ENCODE measurements around the gene POLR3E.
"Not testable (repeated sequence)": the region's sequence is repeated elsewhere in the genome, so short reads cannot be mapped to it uniquely, and the experiment has no call there.

Gene POLR3E

GRCh38 chr16:22292320-22292719, 4.9 kb upstream of the POLR3E start:
- no peak for DNase-seq

- DNase-seq = no peak
Measured at GRCh38 chr16:22293137-22294106, 3.8 kb upstream of the POLR3E start.

GRCh38 chr16:22296225-22297113, 740 bp upstream of the POLR3E start:
- DNase-seq = no peak

GRCh38 chr16:22297871-22298733, 893 bp downstream of the POLR3E start:
- peak; percentile 84 for DNase-seq

GRCh38 chr16:22299036-22299435, 1.8 kb downstream of the POLR3E start:
- no peak for DNase-seq

- DNase-seq = peak; percentile 35
Measured at GRCh38 chr16:22300427-22301071, 3.3 kb downstream of the POLR3E start.

- DNase-seq = not testable (repeated sequence)
Measured at GRCh38 chr16:22301423-22301822, 4.2 kb downstream of the POLR3E start.

- DNase-seq = no peak
Measured at GRCh38 chr16:22302776-22303363, 5.7 kb downstream of the POLR3E start.

GRCh38 chr16:22304411-22304810, 7.2 kb downstream of the POLR3E start:
- no peak for DNase-seq

- DNase-seq = no peak
Measured at GRCh38 chr16:22306788-22307187, 9.6 kb downstream of the POLR3E start.

GRCh38 chr16:22307838-22308237, 10.6 kb downstream of the POLR3E start:
- no peak for DNase-seq

GRCh38 chr16:22308824-22309520, 11.8 kb downstream of the POLR3E start:
- no peak for DNase-seq

GRCh38 chr16:22311520-22311919, 14.3 kb downstream of the POLR3E start:
- DNase-seq = no peak

GRCh38 chr16:22312897-22313781, 15.9 kb downstream of the POLR3E start:
- no peak for DNase-seq

- DNase-seq = no peak
Measured at GRCh38 chr16:22313876-22314470, 16.8 kb downstream of the POLR3E start.

- DNase-seq = no peak
Measured at GRCh38 chr16:22314661-22315626, 17.7 kb downstream of the POLR3E start.

GRCh38 chr16:22315979-22316378, 18.8 kb downstream of the POLR3E start:
- DNase-seq = no peak

GRCh38 chr16:22316411-22316811, 19.2 kb downstream of the POLR3E start:
- DNase-seq = no peak

All from stimulated activated CD4-positive, alpha-beta T cell treated with anti-CD3 and anti-CD28 coated beads, Interleukin-1b, Interleukin-23, amount 100 ng/mL, for 48 hours (primary cell).